GM12878 (cell line): ENCODE measurements around the gene PRRX1. TPM values are rescaled to one million over a fixed set of nuclear protein-coding genes. Genes with fewer than 3 reads are reported as not detected.

ENCODE experiments used
- ATAC-seq: fragments of 200-7000 bp; cut with Tn5 transposase; 3 replicates; pipeline ENCODE4 v1.9.1; 2020; ENCODE audit warnings: mild to moderate bottlenecking, moderate library complexity
- BruUV-seq: library from RNA; stranded (reverse); fragments of 400-500 nt; replicated peaks from 2 replicates; lab custom pipeline; 2021; lab: Mats Ljungman, UMichigan
- CTCF ChIA-PET: fragments of 300-600 bp; sonication (Branson Sonifier 250); formaldehyde crosslinking; extraction: SDS; loops from one replicate; lab custom pipeline; 2021; ENCODE audit warnings: inconsistent platforms; lab: Yijun Ruan, JAX
- POLR2A ChIA-PET: fragments of 350-600 bp; formaldehyde crosslinking; extraction: SDS; loops from one replicate; lab custom pipeline; 2021; ENCODE audit warnings: inconsistent platforms; lab: Charles Lee
- RAD21 ChIA-PET: fragments of 300-600 bp; sonication (Branson Sonifier 250); formaldehyde crosslinking; loops from one replicate; lab custom pipeline; 2023; ENCODE audit warnings: antibody characterized with exemption; ENCODE audit not compliant: unreplicated experiment; lab: Charles Lee
- SMC1A ChIA-PET: fragments of 300-600 bp; sonication (Branson Sonifier 250); formaldehyde crosslinking; loops from one replicate; lab custom pipeline; 2023; ENCODE audit not compliant: unreplicated experiment, uncharacterized antibody; lab: Charles Lee
- DNase-seq: peaks from one replicate; pipeline ENCODE4 v3.0.0-alpha.2; 2011; ENCODE audit warnings: low read depth, low spot score
- FAIRE-seq: peaks from 3 replicates; lab custom pipeline; 2011; peaks lifted over from hg19 to GRCh38; lab: Jason Lieb, UNC
- H2AFZ ChIP-seq: 2 replicates; pipeline ENCODE4 v1.6.0; 2011; ENCODE audit warnings: low read depth, low read length, control low read depth; ENCODE audit not compliant: control insufficient read depth
- H3K27ac ChIP-seq: 2 replicates; pipeline ENCODE4 v1.5.1; 2011; ENCODE audit warnings: control low read depth; ENCODE audit not compliant: control insufficient read depth, insufficient read depth
- H3K27me3 ChIP-seq, 2 experiments: replicated peaks in 1 of 2; 2 replicates each; pipeline versions ENCODE4 v1.6.0 to v1.6.1; 2011; ENCODE audit warnings: low read length in 1 of 2; ENCODE audit not compliant: control insufficient read depth in 2 of 2, insufficient read depth in 2 of 2
- H3K36me3 ChIP-seq, 2 experiments: 2 replicates each; pipeline ENCODE4 v1.5.1; 2011; ENCODE audit warnings: low read length in 1 of 2; ENCODE audit not compliant: control insufficient read depth in 2 of 2, insufficient read depth in 2 of 2
- H3K4me1 ChIP-seq: 2 replicates; pipeline ENCODE4 v1.6.1; 2011; ENCODE audit warnings: mild to moderate bottlenecking, low read length, moderate library complexity, mixed read lengths; ENCODE audit not compliant: control insufficient read depth, insufficient read depth
- H3K4me2 ChIP-seq: 2 replicates; pipeline ENCODE4 v1.6.0; 2011; ENCODE audit warnings: control low read depth; ENCODE audit not compliant: control insufficient read depth, insufficient read depth
- H3K4me3 ChIP-seq: fragments of 200-600 bp; sonication (generic); 2 replicates; pipeline ENCODE4 v1.5.1; 2016
- H3K79me2 ChIP-seq: 2 replicates; pipeline ENCODE4 v1.6.0; 2011; ENCODE audit warnings: low read length; ENCODE audit not compliant: control insufficient read depth, insufficient read depth
- H3K9ac ChIP-seq: 2 replicates; pipeline ENCODE4 v1.8.0; 2011; ENCODE audit warnings: low read length, control low read depth, mixed read lengths; ENCODE audit not compliant: control insufficient read depth, insufficient read depth
- H3K9me3 ChIP-seq: replicated peaks from 3 replicates; pipeline ENCODE4 v1.5.1; 2011; ENCODE audit warnings: mild to moderate bottlenecking, low read length; ENCODE audit not compliant: control insufficient read depth, insufficient read depth
- H4K20me1 ChIP-seq: 2 replicates; pipeline ENCODE4 v1.6.0; 2011; ENCODE audit not compliant: control insufficient read depth, insufficient read depth
- ATF7 ChIP-seq: fragments of 450-650 bp; IDR thresholded peaks from 2 replicates; pipeline ENCODE4 v1.6.1; 2016; ENCODE audit warnings: low read depth, mild to moderate bottlenecking
- BMI1 ChIP-seq: fragments of 450-650 bp; IDR thresholded peaks from 2 replicates; pipeline ENCODE4 v1.6.1; 2016; ENCODE audit warnings: mild to moderate bottlenecking, moderate library complexity, borderline replicate concordance
- JUNB ChIP-seq: IDR thresholded peaks from 2 replicates; pipeline ENCODE4 v1.6.1; 2016; ENCODE audit warnings: antibody characterized with exemption, mild to moderate bottlenecking
- MEF2B ChIP-seq: fragments of 450-650 bp; IDR thresholded peaks from 2 replicates; pipeline ENCODE4 v1.6.1; 2018; ENCODE audit warnings: mild to moderate bottlenecking, moderate library complexity; ENCODE audit not compliant: partially characterized antibody, poor library complexity, severe bottlenecking
- TCF7 ChIP-seq: IDR thresholded peaks from 2 replicates; pipeline ENCODE4 v1.6.1; 2014; ENCODE audit warnings: antibody characterized with exemption, borderline replicate concordance
- ZNF274 ChIP-seq: IDR thresholded peaks from one replicate; pipeline ENCODE4 v1.8.0; 2011; ENCODE audit not compliant: insufficient read length, insufficient read depth
- WGBS: methylation state at CpG from one replicate; pipeline ENCODE4 v1.1.6; 2016; ENCODE audit warnings: low lambda C conversion rate; ENCODE audit not compliant: insufficient replicate concordance, insufficient coverage; ENCODE audit errors: missing lambda C conversion rate; 5-methylcytosine and 5-hydroxymethylcytosine counted together
- in situ Hi-C: fragments of 300-500 bp; cut with MboI; formaldehyde crosslinking; loops from 9 replicates; pipeline ENCODE4 v1.14.3; 2018; ENCODE audit warnings: mixed read lengths
- intact Hi-C: fragments of 100-400 bp; cut with micrococcal nuclease; formaldehyde crosslinking; loops from one replicate; pipeline ENCODE4 v1.14.2; 2022; ENCODE audit not compliant: unreplicated experiment
- polyA plus RNA-seq, 11 experiments: library from polyadenylated mRNA; depleted of rRNA in 4 of 11; unstranded in 6 of 11; stranded (reverse) in 5 of 11; fragments of >200 nt; fragmentation: Nextera tagmentation in 4 of 11; fragmentation: Illumina TruSeq in 1 of 11; extraction: Ambion mirVana in 4 of 11; extraction: Trizol in 1 of 11; gene quantifications; 1 replicate in 1 of 11; 2 replicates in 10 of 11; pipeline versions ENCODE4 v1.2.1 to v1.2.3, GENCODE V29; 2011 to 2016; ENCODE audit warnings: inconsistent platforms in 2 of 11, missing spikeins in 2 of 11, low read depth in 1 of 11
- total RNA-seq, 4 experiments: library from RNA; depleted of rRNA in 3 of 4; stranded (reverse); fragments of >200 nt in 3 of 4; fragmentation: Illumina TruSeq in 1 of 4; extraction: Trizol in 1 of 4; gene quantifications; 2 replicates each; pipeline versions ENCODE4 v1.2.1 to v1.2.3, GENCODE V29; 2013 to 2021
- TF ChIP-seq, protein P1 (sequence below): IDR thresholded peaks from 2 replicates; pipeline ENCODE4 v1.6.1; 2012; ENCODE audit warnings: low read depth, low read length, improper control_type of control experiment
- TF ChIP-seq, protein P2 (sequence below): IDR thresholded peaks from 2 replicates; pipeline ENCODE4 v1.6.1; 2011; ENCODE audit warnings: borderline replicate concordance, low read depth, mild to moderate bottlenecking, moderate library complexity, low read length; ENCODE audit not compliant: insufficient read depth, poor library complexity, severe bottlenecking
- TF ChIP-seq, protein P3 (sequence below): fragments of 150-350 bp; IDR thresholded peaks from 2 replicates; pipeline ENCODE4 v1.6.1; 2014; ENCODE audit warnings: mild to moderate bottlenecking, low read depth, low read length
- TF ChIP-seq, protein P4 (sequence below): fragments of 450-650 bp; formaldehyde crosslinking; IDR thresholded peaks from 2 replicates; pipeline ENCODE4 v1.5.0; 2022; ENCODE audit warnings: mild to moderate bottlenecking, missing genetic modification characterization

PRRX1 gene
- total and polyA plus RNA-seq, 10 of the 15 experiments (the other 5 are each of a cell fraction or from before 2014, with no cell fraction given): 0.42 to 64.6 (median 1.5) TPM

DNA sequence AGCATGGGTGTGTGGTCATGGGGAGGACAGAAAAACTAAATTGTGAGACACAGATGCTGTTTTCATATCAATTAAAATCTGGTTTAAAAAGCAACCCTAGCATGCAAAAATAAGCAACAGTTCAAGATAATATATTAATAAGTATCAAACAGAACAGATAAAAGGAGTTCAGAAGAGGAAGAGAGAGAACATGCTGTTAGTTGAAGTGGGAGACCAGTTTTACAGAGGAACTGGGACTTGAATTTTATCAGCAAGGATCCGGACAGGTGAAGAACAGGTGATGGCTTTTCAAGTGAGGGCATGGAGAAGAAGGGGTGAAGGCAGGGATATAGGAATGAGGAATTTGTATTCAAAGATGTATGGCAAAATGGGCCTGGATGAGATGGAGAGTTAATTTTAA lies 75.9 kb downstream of the PRRX1 start:
- FAIRE-seq: no peak
- intact Hi-C loops: no loop called here

DNA sequence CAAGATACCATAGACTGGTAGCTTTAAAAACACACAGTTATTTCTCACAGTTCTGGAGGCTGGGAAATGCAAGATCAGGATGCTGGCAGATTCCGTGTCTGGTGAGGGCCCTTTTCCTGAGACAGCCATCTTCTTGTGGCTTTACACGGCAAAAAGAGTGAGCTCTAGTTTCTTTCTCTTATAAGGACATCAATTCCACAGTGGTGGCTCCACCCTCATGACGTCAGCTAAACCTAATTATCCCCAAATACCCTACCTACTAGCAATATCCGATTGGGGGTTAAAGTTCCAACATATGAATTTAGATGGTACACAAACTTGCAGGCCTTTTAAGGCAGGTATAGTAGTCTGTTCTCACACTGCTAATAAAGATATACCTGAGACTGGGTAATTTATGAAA lies 77.7 kb downstream of the PRRX1 start:
- POLR2A ChIA-PET: no interaction called here
- Histone ChIP-seq H3K79me2 (no peaks in the 10 kb centered on the region), H3K9me3 (no peaks in the 10 kb centered on the region; the same call in 2 of the 3 replicates), H3K4me1 (no peaks in the 10 kb centered on the region), H3K36me3 (no peaks in the 10 kb centered on the region), H3K9ac (no peak overlapping the region), H3K27me3 (no peaks in the 10 kb centered on the region), H4K20me1 (no peaks in the 10 kb centered on the region), H3K27ac (no peak overlapping the region), H2AFZ (no peak overlapping the region), H3K4me2 (no peak overlapping the region), H3K4me3 (no peak overlapping the region)
- 24% methylated on average over 4 of the region's 4 CpGs for WGBS
- SMC1A ChIA-PET: interaction anchor here (1.1 kb wide), 1 partner anchor 11 kb away, joined by 3 read pairs; no protein-coding TSS in a partner anchor
- DNase-seq: no peak
- FAIRE-seq: no peak
- ATAC-seq: no peak
- no TSS peak for BruUV-seq
- in situ Hi-C loops: no loop called here
- intact Hi-C loops: no loop called here
- RAD21 ChIA-PET: no interaction called here
- CTCF ChIA-PET: interaction anchor here (0.7 to 1.7 kb wide), 5 partner anchors 9 to 139 kb away, joined by 3 to 4 read pairs (median 3); no protein-coding TSS in a partner anchor
- TF ChIP-seq, protein P1, sequence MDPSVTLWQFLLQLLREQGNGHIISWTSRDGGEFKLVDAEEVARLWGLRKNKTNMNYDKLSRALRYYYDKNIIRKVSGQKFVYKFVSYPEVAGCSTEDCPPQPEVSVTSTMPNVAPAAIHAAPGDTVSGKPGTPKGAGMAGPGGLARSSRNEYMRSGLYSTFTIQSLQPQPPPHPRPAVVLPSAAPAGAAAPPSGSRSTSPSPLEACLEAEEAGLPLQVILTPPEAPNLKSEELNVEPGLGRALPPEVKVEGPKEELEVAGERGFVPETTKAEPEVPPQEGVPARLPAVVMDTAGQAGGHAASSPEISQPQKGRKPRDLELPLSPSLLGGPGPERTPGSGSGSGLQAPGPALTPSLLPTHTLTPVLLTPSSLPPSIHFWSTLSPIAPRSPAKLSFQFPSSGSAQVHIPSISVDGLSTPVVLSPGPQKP: no peak
- TF ChIP-seq JUNB (no peak), TCF7 (no peak), ZNF274 (no peak), MEF2B (no peak)
- TF ChIP-seq, protein P2, sequence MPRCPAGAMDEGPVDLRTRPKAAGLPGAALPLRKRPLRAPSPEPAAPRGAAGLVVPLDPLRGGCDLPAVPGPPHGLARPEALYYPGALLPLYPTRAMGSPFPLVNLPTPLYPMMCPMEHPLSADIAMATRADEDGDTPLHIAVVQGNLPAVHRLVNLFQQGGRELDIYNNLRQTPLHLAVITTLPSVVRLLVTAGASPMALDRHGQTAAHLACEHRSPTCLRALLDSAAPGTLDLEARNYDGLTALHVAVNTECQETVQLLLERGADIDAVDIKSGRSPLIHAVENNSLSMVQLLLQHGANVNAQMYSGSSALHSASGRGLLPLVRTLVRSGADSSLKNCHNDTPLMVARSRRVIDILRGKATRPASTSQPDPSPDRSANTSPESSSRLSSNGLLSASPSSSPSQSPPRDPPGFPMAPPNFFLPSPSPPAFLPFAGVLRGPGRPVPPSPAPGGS: no peak
- TF ChIP-seq, protein P3, sequence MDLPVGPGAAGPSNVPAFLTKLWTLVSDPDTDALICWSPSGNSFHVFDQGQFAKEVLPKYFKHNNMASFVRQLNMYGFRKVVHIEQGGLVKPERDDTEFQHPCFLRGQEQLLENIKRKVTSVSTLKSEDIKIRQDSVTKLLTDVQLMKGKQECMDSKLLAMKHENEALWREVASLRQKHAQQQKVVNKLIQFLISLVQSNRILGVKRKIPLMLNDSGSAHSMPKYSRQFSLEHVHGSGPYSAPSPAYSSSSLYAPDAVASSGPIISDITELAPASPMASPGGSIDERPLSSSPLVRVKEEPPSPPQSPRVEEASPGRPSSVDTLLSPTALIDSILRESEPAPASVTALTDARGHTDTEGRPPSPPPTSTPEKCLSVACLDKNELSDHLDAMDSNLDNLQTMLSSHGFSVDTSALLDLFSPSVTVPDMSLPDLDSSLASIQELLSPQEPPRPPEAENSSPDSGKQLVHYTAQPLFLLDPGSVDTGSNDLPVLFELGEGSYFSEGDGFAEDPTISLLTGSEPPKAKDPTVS: no peak
- TF ChIP-seq, protein P4, sequence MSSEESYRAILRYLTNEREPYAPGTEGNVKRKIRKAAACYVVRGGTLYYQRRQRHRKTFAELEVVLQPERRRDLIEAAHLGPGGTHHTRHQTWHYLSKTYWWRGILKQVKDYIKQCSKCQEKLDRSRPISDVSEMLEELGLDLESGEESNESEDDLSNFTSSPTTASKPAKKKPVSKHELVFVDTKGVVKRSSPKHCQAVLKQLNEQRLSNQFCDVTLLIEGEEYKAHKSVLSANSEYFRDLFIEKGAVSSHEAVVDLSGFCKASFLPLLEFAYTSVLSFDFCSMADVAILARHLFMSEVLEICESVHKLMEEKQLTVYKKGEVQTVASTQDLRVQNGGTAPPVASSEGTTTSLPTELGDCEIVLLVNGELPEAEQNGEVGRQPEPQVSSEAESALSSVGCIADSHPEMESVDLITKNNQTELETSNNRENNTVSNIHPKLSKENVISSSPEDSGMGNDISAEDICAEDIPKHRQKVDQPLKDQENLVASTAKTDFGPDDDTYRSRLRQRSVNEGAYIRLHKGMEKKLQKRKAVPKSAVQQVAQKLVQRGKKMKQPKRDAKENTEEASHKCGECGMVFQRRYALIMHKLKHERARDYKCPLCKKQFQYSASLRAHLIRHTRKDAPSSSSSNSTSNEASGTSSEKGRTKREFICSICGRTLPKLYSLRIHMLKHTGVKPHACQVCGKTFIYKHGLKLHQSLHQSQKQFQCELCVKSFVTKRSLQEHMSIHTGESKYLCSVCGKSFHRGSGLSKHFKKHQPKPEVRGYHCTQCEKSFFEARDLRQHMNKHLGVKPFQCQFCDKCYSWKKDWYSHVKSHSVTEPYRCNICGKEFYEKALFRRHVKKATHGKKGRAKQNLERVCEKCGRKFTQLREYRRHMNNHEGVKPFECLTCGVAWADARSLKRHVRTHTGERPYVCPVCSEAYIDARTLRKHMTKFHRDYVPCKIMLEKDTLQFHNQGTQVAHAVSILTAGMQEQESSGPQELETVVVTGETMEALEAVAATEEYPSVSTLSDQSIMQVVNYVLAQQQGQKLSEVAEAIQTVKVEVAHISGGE (CRISPR knock-in tag): no peak

More for the DNA sequence above, 75.9 kb downstream of the PRRX1 start:
- no peak overlapping the region for H2AFZ ChIP-seq
- no peak overlapping the region for H3K9ac ChIP-seq
- H3K4me1 ChIP-seq: no peaks in the 10 kb centered on the region
- no peak overlapping the region for H3K27ac ChIP-seq
- in situ Hi-C loops: no loop called here
- no peaks in the 10 kb centered on the region for H4K20me1 ChIP-seq
- ChIA-PET POLR2A (interaction anchor here (0.7 kb wide), 2 partner anchors 862 to 1256 kb away, joined by 3 read pairs; no protein-coding TSS in a partner anchor), SMC1A (no interaction called here), CTCF (no interaction called here), RAD21 (no interaction called here)
- H3K79me2 ChIP-seq: no peaks in the 10 kb centered on the region
- no peak for DNase-seq
- H3K4me2 ChIP-seq: no peak overlapping the region
- H3K27me3 ChIP-seq: no peaks in the 10 kb centered on the region
- no peaks in the 10 kb centered on the region; the same call in 2 of the 3 replicates for H3K9me3 ChIP-seq
- no peak overlapping the region for H3K4me3 ChIP-seq
- no peak for ATAC-seq
- BruUV-seq: no TSS peak
- H3K36me3 ChIP-seq: no peaks in the 10 kb centered on the region
- TF ChIP-seq BMI1: peak; percentile 39; the same call in 1 of the 2 replicates
- no peak for TF ChIP-seq ATF7
- 24% methylated on average over 1 of the region's 1 CpG for WGBS
